ENCODE results near the gene DACT1. TPM values are rescaled to one million over a fixed set of nuclear protein-coding genes. Genes with fewer than 3 reads are reported as not detected.

DACT1 gene
- polyA plus RNA-seq, 4 donors: 31.4 to 133 (median 37.5) TPM

Other genes with a start within 250 kb of the DACT1 start
- gene TOMM20L, start 242.0 kb upstream of the DACT1 start, polyA plus RNA-seq (ENCODE audit: insufficient read length in 4 of 4): 1 to 10 TPM; 1.3 to 1.8 (median 1.5) TPM
- 100 to 1,000 TPM in 1 of 4 donors, 10 to 100 TPM in 3; 77.3 to 105 (median 85.9) TPM for gene TIMM9, start 210.4 kb upstream of the DACT1 start, polyA plus RNA-seq (ENCODE audit: insufficient read length in 4 of 4)
- 10 to 100 TPM; 19.3 to 24.2 (median 21.9) TPM for gene KIAA0586, start 210.2 kb upstream of the DACT1 start, polyA plus RNA-seq (ENCODE audit: insufficient read length in 4 of 4)